GM12878 (cell line): ENCODE data around the gene BCL2.

Source experiments
- IKZF1 ChIP-seq: fragments of 450-650 bp; conservative IDR thresholded peaks from 2 replicates; pipeline ENCODE4 v1.6.1; 2017; ENCODE audit warnings: antibody characterized with exemption, mild to moderate bottlenecking
- POLR2AphosphoS5 ChIP-seq: IDR thresholded peaks from 2 replicates; pipeline ENCODE4 v1.6.1; 2011; ENCODE audit warnings: mild to moderate bottlenecking, low read length, inconsistent platforms
- REST ChIP-seq: IDR thresholded peaks from 2 replicates; pipeline ENCODE4 v1.6.1; 2012; ENCODE audit warnings: mild to moderate bottlenecking, low read depth, low read length
- USF2 ChIP-seq: IDR thresholded peaks from 2 replicates; pipeline ENCODE4 v1.6.1; 2011; ENCODE audit warnings: low read depth, low read length, improper control_type of control experiment, borderline replicate concordance
- ZNF622 ChIP-seq: fragments of 450-650 bp; IDR thresholded peaks from 2 replicates; pipeline ENCODE4 v1.6.1; 2017; ENCODE audit warnings: mild to moderate bottlenecking, inconsistent platforms

- TF ChIP-seq ZNF622, result no peak
- no peak for TF ChIP-seq IKZF1
- no peak for TF ChIP-seq REST
- TF ChIP-seq USF2, result no peak
- no peak for TF ChIP-seq POLR2AphosphoS5
Measured at GRCh38 chr18:63109802-63110201, 209.8 kb downstream of the BCL2 start.
